ENCODE data around the gene DAZ3.
"Not testable (repeated sequence)": the region's sequence is repeated elsewhere in the genome, so short reads cannot be mapped to it uniquely, and the experiment has no call there.

The DAZ3 gene

GRCh38 chrY:24813293-24813692, at the start of gene DAZ3:
DAZ3 (minus strand) TSS chrY:24813393; CDS start chrY:24813185, 208 bp downstream.
- DNase-seq (ENCODE audit: low read depth, low spot score): not testable (repeated sequence)

- DNase-seq (ENCODE audit: low read depth, low spot score): not testable (repeated sequence)
Measured at GRCh38 chrY:24833619-24834018, 20.4 kb upstream of the DAZ3 start, which contains the start of gene DAZ4. DAZ4 (plus strand) TSS chrY:24833919; CDS start chrY:24834127, 208 bp downstream.

GRCh38 chrY:24825069-24825468, 11.9 kb upstream of the DAZ3 start:
- DNase-seq (ENCODE audit: low read depth, low spot score): not testable (repeated sequence)

- not testable (repeated sequence) for DNase-seq (ENCODE audit: low read depth, low spot score)
Measured at GRCh38 chrY:24824184-24824879, 11.1 kb upstream of the DAZ3 start.

- not testable (repeated sequence) for DNase-seq (ENCODE audit: low read depth, low spot score)
Measured at GRCh38 chrY:24821836-24822235, 8.6 kb upstream of the DAZ3 start.
